ENCODE measurements around the gene ACAT2.
"Not testable (repeated sequence)": the region's sequence is repeated elsewhere in the genome, so short reads cannot be mapped to it uniquely, and the experiment has no call there.

Gene ACAT2

GRCh38 chr6:159815410-159815809 is 53.6 kb downstream of the ACAT2 start:
- no peak for TF ChIP-seq CTCF (IDR thresholded peaks at IDR 0.05; ENCODE audit: insufficient read depth, missing control alignments)
- FAIRE-seq = no peak
- no peak for DNase-seq (ENCODE audit: insufficient read length, low spot score)

GRCh38 chr6:159816775-159817174 is 54.9 kb downstream of the ACAT2 start:
- DNase-seq (ENCODE audit: insufficient read length, low spot score); FAIRE-seq: not testable (repeated sequence)

GRCh38 chr6:159817951-159818739 is 56.3 kb downstream of the ACAT2 start:
- TF ChIP-seq CTCF (IDR thresholded peaks at IDR 0.05; ENCODE audit: insufficient read depth, missing control alignments) = no peak
- FAIRE-seq (no peak), DNase-seq (ENCODE audit: insufficient read length, low spot score) (no peak)

GRCh38 chr6:159819098-159819497 is 57.3 kb downstream of the ACAT2 start:
- DNase-seq (ENCODE audit: insufficient read length, low spot score) (no peak), FAIRE-seq (no peak)
- TF ChIP-seq CTCF (IDR thresholded peaks at IDR 0.05; ENCODE audit: insufficient read depth, missing control alignments) = no peak

DNA sequence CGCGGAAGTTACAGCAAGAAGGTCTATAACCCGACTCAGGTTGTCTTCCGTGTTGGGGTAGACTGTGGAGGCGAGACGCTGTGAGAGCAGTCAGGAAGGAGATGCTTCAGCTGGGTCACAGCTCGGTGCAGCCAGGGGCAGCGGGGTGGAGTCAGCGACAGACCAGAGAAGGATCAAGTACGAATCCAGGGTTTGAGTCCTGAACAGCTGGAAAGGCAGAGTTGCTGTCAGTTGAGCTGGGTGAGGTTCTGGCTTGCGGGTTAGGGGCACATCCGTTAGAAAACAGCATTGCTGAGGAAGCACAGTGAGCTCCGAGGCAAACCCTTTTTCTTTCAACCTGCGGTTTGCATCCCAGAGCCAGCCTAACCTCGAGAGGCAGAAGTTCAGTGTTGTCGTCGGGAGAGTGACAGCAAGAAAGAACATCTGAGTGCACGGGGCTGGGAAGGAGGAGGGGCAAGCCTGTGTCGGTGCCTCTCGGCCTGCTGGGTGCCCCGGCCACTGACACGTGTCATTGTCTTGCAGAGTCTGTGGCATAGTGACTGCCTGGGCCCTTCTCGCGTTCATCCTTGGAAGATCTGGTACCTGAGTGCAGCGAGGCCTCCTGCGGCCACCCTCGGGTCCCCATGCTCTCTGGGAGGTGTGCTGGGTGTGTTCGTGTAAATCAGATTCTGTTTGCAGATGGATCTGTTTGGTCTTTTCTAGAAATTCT is 58.2 kb downstream of the ACAT2 start:
- no peak for DNase-seq (ENCODE audit: insufficient read length, low spot score)
- no peak for FAIRE-seq

DNA sequence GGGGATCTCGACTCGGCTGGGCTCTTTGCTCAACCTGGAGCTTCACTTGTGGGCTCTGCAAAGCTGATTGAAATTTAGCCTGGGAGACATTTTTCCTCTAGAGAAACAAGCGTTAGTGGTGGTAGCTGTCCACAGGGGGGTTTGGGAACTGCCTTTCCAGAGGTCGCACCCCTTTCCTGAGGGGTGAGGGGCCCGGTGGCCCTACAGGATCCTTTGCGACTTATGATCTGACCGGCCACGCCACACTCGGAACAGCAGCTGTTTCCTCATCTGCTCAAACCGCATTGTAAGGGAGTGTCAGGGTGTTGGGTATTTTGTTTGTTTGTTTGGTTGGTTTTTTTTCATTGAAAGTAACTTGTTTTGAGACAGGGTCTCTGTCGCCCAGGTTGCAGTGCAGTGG is 59.3 kb downstream of the ACAT2 start:
- no peak for FAIRE-seq
- no peak for TF ChIP-seq CTCF (IDR thresholded peaks at IDR 0.05; ENCODE audit: insufficient read depth, missing control alignments)
- no peak for DNase-seq (ENCODE audit: insufficient read length, low spot score)

More for the DNA sequence above, 58.2 kb downstream of the ACAT2 start:
- TF ChIP-seq CTCF (IDR thresholded peaks at IDR 0.05; ENCODE audit: insufficient read depth, missing control alignments) = no peak

GRCh38 chr6:159821726-159822125 is 59.9 kb downstream of the ACAT2 start:
- DNase-seq (ENCODE audit: insufficient read length, low spot score) (no peak), FAIRE-seq (no peak)
- no peak for TF ChIP-seq CTCF (IDR thresholded peaks at IDR 0.05; ENCODE audit: insufficient read depth, missing control alignments)
